DND-41 (cell line): ENCODE measurements around the gene WWC1.

Source experiments
- CTCF ChIP-seq: IDR thresholded peaks from 2 replicates; pipeline ENCODE4 v1.5.1; 2012; ENCODE audit warnings: borderline replicate concordance, low read length, moderate library complexity, mild to moderate bottlenecking; ENCODE audit not compliant: poor library complexity, severe bottlenecking; ENCODE audit errors: extremely low read depth
- EZH2 ChIP-seq: IDR thresholded peaks from 3 replicates; pipeline ENCODE4 v1.6.1; 2012; ENCODE audit warnings: borderline replicate concordance, low read depth, mild to moderate bottlenecking, moderate library complexity, low read length, inconsistent platforms; ENCODE audit not compliant: severe bottlenecking

DNA sequence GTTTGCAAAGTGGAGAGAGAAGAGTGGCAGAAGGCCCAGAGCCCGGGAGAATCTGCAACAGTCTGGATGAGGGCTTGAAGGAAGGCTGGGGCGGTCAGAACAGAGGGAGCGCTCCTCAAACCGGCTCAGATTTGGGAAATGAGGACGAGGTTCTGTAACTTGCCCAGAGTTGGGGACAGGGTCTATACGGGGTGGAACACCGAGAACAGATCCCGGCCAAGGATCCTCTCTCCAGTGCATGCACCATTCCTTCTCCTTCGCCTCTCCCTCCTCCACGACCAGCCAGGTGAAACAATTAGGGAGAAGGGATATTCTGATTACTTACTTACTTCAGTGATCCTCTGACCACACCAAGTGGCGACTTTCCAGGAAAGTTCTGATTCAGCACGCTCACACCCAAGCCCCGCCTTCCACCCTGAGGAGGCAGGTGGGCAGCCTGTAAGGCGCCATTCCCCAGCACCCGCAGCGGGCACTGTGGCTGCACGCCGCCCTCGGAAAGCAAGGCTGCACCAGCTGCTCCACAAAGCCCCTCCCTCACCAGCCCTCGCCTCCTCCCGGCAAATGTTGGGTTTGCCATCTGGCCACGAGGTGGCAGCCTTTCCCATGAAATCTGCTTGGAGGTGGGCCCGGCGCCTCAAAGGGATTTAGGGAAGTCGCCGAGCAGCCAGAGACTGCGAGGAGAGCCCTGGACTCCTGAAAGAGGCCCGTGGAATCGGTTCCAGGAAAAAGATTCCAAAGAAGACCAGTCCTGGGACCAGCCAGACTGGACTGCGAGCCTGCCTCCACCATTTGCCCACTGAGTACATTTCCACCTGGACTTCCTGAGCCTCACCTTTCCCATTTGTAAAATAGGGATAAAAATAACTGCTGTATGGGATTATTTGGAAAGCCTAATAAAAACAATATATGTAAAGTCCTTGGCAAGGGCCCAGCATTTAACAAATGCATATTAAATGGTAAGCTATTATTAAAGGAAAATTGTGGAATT lies 22.2 kb upstream of the WWC1 start:
- TF ChIP-seq CTCF (peak; percentile 98), EZH2 (no peak)
